Posterior cingulate gyrus (tissue), 11 donors: ENCODE results near the gene MRPS11.
"Not testable (repeated sequence)": the region's sequence is repeated elsewhere in the genome, so short reads cannot be mapped to it uniquely, and the experiment has no call there.

Experiments
- DNase-seq, 10 donors: peaks; one replicate each; pipeline versions ENCODE4 v3.0.0 to v3.0.0-alpha.2; 2020 to 2021; ENCODE audit warnings: mixed read lengths in 3 of 10
- intact Hi-C: fragments of 100-400 bp; cut with DNase I; formaldehyde crosslinking; loops from one replicate; pipeline ENCODE4 v1.15.1; 2023

MRPS11 gene

DNA sequence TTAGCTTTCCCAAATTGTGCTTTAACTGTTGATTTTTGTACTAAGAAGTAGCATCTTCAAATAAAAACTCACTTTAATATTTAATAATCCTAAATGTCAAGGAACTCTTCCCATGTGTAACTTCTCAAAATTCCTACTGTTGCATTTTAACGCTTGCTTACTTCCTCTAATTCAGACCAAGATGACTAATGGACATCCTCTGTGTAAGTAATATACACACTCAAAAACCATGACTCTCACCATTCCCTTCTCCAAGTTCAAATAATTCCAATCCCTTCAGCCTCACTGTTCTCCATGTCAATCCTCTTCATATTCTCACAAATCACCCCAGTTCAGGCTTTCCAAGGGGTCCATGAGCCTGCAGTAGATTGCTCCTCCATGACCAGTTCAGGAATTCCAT, 13.3 kb upstream of the MRPS11 start:
- intact Hi-C loops = loop anchor here (5.0 kb wide), 1 partner anchor 197 kb away; the partner anchor contains the start of gene NTRK3
- DNase-seq = no peak

DNA sequence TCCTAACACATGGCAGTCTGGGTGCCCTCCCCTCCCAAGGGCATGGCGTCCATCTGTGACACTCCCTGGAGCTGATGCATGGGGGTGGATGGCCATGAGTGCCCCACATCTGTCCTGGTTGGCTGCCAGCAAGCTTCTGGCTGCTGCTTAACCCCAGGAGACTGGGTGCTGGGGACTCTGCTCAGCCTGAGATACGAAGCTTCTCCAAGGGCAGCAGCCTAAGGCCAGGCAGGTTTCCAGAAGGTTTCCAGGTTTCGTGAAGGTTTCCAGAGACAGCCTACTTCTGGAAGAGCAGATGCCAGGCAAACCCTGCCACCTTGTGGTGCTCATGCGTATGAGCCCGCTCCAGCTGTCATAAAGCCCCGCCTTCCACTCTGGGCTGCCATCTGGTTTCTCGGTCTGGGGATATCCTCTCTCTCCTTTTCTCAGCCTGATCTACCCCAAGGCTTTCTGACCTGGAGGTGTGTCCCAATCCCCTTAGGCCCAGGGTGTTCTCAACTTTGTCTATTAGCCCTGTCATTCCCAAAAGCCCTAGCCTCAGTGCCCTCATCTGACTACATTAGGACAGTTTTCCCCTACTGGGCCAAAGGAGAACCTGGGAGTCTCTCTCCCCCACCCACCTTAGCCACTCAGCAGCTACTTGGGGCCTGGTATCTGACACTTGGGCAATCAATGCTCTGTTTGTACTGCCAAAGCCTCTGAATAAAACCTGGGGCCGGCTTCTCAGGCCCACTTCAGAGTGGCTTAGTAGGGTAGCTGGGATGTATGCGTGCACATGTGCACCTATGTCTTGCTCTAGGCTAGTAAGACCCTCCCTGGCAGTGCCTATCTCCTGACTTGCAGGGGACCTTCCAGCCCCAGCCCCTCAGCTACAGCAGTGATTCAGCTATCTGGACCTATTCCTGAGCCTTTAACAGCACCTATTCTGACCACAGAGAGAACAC, 12.4 kb upstream of the MRPS11 start:
- peak; percentile 42 to 95 (median 68) for DNase-seq
- intact Hi-C loops = loop anchor here (5.0 kb wide), 1 partner anchor 198 kb away; the partner anchor contains the start of gene NTRK3

DNA sequence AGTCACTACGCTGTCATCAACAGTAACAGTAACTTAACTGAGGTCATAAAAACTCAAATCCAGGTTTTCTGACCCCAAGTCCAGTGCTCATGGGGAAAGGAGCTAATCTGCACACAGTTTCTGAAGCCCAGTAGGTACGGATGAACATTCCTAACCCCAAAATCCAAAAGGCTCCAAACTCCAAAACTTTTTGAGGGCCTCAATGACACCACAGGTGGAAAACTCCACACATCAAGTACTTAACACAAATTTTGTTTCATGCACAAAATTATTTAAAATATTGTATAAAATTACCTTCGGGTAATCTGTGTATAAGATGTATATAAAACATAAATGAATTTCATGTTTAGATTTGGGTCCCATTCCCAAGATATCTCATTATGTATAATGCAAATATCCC, 10.8 kb upstream of the MRPS11 start:
- DNase-seq = no peak

DNA sequence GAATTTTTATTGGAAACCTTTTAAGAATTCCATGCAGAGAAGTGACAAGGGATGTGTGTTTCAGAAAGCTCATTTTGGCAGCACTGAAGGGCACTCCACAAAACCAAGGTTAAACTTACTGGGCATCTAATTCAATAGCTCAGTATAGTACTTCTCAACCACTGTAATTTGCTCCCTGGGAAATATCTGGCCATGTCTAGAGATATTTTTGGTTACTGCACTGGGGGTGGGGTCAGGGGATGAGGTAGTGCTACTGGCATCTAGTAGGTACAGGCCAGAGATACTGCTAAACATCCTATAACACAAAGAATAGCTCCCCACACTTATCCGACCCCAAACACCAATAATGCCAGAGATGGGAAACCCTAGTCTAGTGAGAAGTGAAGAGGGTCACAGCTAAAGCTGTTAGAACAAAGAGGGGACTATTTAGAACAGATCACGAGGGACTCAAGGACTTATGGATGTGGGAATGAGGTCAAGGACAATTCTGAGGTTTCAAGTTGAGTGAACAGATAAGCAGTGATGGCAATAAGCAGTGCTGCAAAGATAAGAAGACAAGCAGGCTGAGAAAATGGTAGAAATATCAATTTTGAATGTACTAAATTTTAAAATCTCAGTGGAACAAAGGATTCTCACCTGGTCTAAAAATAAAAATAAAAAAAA, 3.5 kb upstream of the MRPS11 start:
- DNase-seq = no peak
- intact Hi-C loops = no loop called here

More for the DNA sequence above, 10.8 kb upstream of the MRPS11 start:
- intact Hi-C loops = no loop called here

DNA sequence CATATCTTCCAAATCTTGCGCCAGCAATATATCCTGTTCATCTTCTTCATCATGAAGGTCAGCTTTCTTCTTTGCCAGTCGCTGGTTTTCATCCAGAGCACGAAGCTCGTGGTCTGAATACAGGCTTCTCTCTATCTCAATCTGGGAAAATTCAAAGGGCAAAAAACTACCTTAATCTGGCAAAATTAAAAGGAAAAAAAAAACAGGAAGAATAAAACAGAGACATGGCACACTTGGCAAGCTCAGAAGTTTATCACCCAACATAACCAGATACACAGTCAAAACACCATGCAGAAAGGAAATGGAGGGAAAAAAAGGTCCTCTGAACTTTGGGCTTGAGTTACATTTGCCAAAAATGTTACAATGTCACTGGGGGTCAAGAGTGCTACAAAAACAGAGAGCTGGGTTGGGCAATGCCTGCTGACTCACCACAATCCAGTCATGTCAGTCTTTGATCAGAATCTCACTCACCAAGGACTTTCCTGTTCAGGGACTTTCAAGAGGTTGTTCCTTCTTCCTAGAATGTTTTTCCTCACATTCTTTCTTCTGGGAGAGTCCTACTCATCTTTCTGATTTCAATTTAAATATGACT, 1.8 kb upstream of the MRPS11 start:
- no peak for DNase-seq
- intact Hi-C loops = loop anchor here (5.0 kb wide), 1 partner anchor 208 kb away; the partner anchor contains the start of gene NTRK3

DNA sequence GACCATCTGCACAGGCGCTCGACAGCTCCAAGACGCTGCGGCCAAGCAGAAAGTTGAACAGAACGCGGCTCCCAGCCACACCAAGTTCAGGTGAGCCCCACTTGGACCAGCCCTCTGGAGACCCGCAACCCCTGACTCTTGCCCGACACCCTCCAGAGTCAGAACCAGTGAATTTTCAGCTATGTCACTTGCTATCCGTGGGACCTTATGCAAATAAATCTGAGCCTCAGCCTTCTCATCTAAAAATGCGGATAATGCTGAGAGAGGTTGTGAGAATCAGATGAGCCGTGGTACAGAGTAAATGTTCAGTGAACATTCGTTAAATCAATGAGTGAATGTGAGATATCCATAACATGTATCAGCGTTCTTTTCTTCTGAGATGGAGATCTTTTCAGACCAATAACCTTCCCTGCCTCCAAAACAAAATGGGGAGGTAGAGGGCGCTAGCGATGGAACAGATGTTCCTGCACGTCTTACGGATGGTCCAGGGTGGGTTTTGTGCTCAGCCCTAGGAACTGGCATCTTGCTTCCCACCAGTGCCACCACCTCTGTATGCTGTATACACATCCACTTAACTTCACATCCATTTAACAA, 524 bp downstream of the MRPS11 start:
- intact Hi-C loops = loop anchor here (5.0 kb wide), 1 partner anchor 211 kb away; the partner anchor contains the start of gene NTRK3

DNA sequence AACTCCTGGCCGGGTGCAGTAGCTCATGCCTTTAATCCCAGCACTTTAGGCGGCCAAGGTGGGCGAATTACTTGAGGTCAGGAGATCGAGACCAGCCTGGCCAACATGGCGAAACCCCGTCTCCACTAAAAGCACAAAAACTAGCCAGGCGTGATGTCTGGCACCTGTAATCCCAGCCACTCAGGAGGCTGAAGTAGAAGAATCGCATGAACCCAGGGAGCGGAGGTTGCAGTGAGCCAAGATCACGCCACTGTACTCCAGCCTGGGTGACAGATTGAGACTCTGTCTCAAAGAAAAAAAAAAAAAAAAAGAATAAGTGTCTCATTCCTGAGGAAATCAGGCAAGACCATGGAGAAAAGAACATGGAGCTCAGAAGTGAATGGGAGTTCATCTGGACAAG, 1.2 kb downstream of the MRPS11 start:
- not testable (repeated sequence) for DNase-seq
- intact Hi-C loops = loop anchor here (5.0 kb wide), 1 partner anchor 211 kb away; the partner anchor contains the start of gene NTRK3

More for the DNA sequence above, 524 bp downstream of the MRPS11 start:
- DNase-seq = peak in 1 of 10 donors; percentile 28

DNA sequence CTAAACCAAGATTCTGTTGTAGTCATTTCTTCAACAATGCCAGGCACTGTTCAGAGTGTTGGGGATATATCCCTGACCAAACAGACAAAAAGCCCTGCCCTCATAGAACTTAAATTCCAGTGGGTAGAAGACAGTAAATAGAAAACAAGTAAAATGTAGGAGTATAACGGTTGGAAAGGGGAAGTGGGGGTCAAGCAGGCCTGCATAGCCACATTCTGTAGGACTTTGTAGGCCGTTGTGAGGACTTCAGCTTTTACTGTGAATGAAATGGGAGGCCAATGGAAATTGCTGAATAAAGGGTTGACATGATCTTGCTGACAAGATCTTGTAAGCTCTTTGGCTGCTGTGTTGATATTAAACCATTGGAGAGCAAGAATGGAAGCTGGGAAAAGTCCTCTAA, 1.8 kb downstream of the MRPS11 start:
- intact Hi-C loops = loop anchor here (5.0 kb wide), 1 partner anchor 212 kb away; the partner anchor contains the start of gene NTRK3
- no peak for DNase-seq

DNA sequence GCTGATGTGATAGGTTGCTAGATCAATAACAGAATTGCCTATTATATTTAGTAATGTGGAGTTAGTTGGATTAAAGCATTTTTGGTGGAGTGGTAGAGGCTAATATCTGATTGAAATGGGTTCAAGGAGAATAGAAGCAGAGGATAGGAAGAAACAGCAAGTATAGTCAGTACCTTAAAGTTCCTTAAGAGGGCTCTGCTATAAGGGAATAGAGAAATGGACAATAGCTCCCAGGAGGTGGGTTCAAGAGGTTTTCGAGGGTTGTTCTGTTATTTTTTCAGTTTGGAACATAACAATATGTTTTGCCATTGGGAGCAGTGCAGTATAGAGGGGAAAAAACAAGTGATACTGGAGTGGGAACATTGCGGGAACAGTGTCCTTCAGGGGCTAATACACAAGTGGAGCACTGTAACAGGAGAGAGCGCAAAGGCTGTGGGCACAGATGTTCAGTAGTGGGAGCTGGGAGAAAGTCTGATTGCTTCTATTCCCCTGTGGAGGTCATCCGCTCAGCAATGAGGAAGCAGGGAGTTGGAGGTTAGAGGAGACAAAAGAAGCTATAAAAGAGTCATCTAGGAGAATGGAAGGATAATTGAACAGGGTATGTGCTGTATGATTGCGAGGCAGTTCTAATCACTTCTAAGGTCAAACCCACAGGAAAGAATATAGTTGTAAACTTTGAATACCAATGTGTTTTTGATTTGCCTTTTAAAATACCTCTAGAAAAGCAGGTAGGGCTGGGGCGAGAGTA, 3.3 kb downstream of the MRPS11 start:
- DNase-seq = no peak
- intact Hi-C loops = no loop called here

DNA sequence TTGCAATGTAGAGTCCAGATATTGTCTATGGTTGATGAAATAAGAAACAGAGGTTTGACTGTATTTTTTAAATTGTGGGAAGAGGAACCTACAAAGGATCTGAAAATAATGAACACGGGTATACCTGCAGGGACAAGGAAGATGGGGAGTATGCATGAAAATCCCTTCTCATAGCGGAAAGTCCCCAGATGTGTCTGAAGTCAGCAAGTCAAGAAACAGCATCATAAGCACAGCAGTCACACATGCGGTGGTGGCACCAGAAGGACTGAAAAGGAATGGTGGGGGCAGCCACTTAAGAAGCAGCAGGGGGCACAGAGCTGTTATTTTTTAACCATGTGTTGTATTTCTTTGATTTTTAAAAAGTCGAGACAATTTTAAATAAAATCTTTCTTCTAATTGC, 4.7 kb downstream of the MRPS11 start:
- intact Hi-C loops = no loop called here
- DNase-seq = no peak

DNA sequence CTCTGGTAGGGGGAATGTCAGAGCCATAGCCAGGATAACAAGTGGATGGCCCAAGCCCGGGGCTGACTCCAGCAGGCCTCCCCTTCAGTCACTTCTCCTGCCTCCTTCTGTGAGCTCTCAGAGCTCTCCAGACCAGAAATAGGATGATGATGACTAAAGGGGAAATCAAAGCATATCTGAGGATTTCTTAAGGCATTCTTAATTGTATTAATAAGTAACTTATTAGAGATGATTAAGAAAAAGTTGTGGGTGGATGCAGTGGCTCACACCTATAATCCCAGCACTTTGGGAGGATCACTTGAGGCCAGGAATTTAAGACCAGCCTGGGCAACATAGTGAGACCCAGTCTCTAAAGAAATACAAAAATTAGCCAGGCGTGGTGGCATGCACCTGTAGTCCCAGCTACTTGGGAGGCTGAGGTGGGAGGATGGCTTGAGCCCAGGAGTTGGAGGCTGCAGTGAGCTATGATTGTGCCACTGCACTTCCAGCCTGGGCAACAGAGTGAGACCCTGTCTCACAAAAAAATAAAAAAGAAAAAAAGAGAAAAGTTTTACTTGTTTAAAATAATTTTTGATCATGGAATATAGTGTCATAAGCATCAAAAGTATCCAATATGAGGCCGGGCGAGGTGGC, 6.3 kb downstream of the MRPS11 start:
- DNase-seq, intact Hi-C loops: not testable (repeated sequence)

DNA sequence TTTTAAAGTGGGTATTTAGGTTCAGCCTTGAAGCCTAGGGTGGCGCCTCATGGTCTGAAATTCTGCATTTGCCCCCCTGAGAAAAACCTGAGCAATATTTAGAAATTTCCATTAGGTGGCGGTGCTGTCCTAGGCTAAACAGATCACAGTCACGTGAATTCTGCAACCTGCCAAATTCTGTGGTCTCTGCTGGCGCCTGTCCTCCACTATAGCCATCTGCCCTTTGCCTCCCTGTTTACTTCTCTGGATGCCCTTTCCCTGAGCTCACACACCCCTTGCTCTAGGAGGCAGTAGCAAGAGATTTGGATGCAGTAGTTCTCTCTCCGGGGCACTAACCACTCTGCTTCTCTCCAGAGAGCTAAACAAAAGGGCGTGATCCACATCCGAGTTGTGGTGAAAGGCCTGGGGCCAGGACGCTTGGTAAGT, 9.1 kb downstream of the MRPS11 start:
- intact Hi-C loops = loop anchor here (2.0 to 5.0 kb wide), 5 partner anchors 71 to 358 kb away; partner anchors contain the start of genes AEN and DET1
- DNase-seq = peak in 2 of 10 donors; percentile 52 to 87

DNA sequence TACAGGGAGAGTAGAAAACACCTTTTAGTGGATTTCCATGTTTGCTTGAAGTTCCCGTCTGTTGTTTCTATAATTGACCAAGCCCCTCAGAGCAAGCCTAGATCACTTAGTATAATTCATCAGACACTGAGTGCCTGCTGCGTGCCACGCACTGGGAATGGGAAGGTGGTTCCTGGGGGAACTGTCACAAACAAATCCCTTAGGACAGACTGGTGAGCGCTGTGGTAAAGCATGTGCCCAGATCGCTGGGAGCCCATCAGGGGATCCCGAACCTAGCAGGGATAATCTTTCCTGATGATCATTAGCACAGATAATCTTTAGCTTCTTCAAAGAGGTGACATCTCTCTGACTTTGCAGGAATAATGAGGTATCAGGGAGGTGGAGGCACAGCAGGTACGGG, 9.6 kb downstream of the MRPS11 start:
- intact Hi-C loops = loop anchor here (2.0 to 5.0 kb wide), 5 partner anchors 70 to 358 kb away; partner anchors contain the start of genes AEN and DET1
- no peak for DNase-seq

DNA sequence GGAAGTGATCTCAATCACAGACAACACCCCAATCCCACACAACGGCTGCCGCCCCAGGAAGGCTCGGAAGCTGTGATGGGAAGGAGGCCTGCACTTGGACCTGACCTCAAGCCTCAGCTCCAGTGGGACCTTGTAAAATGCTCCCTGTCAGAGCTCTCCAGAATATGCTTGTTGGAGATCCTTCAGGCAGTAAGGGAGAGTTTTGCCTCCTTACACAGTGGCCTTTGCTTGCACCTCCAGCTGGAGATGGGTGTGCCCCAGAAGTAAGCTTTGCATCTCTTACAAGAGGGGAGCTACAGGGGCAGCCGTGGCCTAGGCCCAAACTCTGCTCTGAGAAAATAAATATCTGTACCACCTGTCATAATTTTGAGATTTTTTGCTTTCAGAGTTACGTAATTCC, 10.4 kb downstream of the MRPS11 start:
- intact Hi-C loops = loop anchor here (2.0 to 5.0 kb wide), 5 partner anchors 69 to 357 kb away; partner anchors contain the start of genes AEN and DET1
- no peak for DNase-seq

DNA sequence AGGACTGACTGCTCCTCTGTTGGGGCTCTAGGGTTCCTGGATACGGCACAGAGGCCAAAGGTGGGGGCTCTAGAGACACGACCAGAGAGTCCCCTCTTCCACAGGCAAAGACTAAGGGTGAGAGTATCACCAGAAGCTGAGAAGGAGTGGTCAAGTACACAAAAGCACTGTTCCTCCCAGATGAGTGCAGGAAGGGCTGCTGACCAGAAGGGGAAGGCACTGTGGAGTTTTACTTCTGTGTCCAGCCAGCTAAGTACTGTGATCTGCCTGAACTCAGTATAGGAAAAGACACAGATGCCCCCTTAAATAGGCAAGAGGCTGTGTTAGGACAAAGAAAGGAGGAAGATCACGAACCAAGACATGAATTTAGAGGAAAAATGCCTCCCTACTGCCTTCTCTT, 11.7 kb downstream of the MRPS11 start:
- intact Hi-C loops = loop anchor here (5.0 kb wide), 4 partner anchors 68 to 183 kb away; partner anchors contain the start of genes AEN and DET1
- DNase-seq = no peak

DNA sequence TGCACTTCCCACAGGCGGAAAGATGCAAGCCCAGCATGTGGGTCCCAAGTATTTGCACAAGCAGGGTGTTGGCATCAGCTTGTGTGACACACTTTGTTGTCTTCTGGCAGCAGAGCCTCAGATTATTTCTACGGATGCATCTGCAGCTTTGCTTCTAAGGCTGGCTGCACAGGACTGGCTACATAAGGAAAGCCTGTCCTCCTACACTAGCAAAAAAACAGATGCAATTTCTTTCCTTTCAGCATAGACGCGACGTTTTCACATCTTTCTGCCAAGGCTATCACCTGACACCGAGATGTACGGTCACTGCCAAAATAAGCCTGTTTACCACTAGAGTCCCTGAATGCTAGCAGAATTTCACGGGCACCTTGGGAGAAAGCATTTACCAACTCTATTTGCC, 13.5 kb downstream of the MRPS11 start:
- intact Hi-C loops = no loop called here
- DNase-seq = peak in 2 of 10 donors; percentile 42 to 83

DNA sequence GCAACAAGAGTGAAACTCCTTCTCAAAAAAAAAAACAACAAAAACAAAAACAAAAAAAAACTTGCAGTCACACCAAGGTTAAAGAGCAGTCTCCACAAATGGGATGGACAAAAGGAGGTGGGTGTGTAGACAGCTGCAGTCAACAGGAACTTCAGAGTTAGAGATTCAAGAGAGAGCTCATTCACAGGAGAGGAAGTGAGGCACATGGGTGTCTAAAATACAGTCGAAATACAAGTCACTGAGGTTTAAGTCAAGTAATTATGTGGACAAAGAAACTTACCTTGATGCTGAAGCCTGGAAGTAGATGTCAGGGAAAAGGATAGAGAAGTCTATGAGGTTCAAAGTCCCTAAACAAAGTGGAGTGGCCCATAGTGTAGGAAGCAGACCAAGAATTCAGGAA, 14.8 kb downstream of the MRPS11 start:
- intact Hi-C loops = no loop called here
- no peak for DNase-seq

DNA sequence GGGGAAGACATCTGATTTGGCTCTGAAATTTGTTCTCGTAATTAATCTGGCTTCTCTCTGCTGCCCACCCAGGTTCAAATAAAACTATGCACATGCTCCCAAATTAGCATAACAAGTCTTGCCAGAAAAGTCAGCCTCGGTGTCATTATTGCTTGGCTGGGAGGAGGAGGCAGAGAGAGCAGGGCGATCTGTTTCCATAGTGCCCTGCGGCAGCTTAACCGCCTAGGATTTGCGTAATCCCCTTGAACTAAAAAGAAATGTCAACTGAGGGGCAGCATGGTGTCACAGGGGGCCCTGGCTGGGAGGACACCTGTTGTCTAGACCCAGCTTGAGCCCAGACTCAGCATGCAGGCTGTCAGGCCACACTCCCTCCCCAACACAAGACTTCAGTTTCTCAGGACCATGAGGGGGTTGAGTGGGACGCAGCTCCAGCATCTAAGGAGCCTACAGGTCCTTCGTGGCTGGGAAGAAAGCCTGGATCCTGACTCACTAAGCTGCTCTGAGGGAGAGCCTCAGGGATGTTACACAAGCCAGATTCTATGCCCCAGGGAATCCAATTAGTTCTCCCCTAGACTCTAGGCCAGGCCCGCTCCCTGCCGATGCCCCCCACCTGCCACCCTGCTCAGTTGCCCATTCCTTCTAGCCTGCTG, 17.3 kb downstream of the MRPS11 start:
- peak in 1 of 10 donors; percentile 87 for DNase-seq
- intact Hi-C loops = no loop called here
